ENCODE data around the gene LITAFD.
A peak's percentile ranks its signal among the peaks of the same experiment; 100 is the strongest.

LITAFD gene

GRCh38 chr16:8853611-8854010 is 28.5 kb upstream of the LITAFD start:
- H3K4me3 ChIP-seq (ENCODE audit: severe bottlenecking), result no peak overlapping the region
- H3K27me3 ChIP-seq (ENCODE audit: insufficient read depth, poor library complexity, severe bottlenecking), result no peaks in the 10 kb centered on the region
- peak overlapping the region; percentile 98 for H3K27ac ChIP-seq (ENCODE audit: poor library complexity, severe bottlenecking)
- no peaks in the 10 kb centered on the region for H3K9me3 ChIP-seq (ENCODE audit: severe bottlenecking)
- peaks cover 76% of the 10 kb centered on the region for H3K36me3 ChIP-seq (ENCODE audit: low read depth)
- ATAC-seq (ENCODE audit: low read depth), result no peak
- DNase-seq (ENCODE audit: low spot score), result no peak
- peaks cover 30% of the 10 kb centered on the region for H3K4me1 ChIP-seq (ENCODE audit: insufficient read depth, poor library complexity, severe bottlenecking)
- TF ChIP-seq, protein P1, sequence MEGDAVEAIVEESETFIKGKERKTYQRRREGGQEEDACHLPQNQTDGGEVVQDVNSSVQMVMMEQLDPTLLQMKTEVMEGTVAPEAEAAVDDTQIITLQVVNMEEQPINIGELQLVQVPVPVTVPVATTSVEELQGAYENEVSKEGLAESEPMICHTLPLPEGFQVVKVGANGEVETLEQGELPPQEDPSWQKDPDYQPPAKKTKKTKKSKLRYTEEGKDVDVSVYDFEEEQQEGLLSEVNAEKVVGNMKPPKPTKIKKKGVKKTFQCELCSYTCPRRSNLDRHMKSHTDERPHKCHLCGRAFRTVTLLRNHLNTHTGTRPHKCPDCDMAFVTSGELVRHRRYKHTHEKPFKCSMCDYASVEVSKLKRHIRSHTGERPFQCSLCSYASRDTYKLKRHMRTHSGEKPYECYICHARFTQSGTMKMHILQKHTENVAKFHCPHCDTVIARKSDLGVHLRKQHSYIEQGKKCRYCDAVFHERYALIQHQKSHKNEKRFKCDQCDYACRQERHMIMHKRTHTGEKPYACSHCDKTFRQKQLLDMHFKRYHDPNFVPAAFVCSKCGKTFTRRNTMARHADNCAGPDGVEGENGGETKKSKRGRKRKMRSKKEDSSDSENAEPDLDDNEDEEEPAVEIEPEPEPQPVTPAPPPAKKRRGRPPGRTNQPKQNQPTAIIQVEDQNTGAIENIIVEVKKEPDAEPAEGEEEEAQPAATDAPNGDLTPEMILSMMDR (IDR thresholded peaks at IDR 0.05; ENCODE audit: poor library complexity, severe bottlenecking), result no peak

- Histone ChIP-seq H3K9me3 (ENCODE audit: severe bottlenecking) (no peaks in the 10 kb centered on the region), H3K27ac (ENCODE audit: poor library complexity, severe bottlenecking) (no peak overlapping the region), H3K36me3 (ENCODE audit: low read depth) (peaks cover 82% of the 10 kb centered on the region), H3K4me1 (ENCODE audit: insufficient read depth, poor library complexity, severe bottlenecking) (peaks cover 22% of the 10 kb centered on the region), H3K27me3 (ENCODE audit: insufficient read depth, poor library complexity, severe bottlenecking) (no peaks in the 10 kb centered on the region), H3K4me3 (ENCODE audit: severe bottlenecking) (no peak overlapping the region)
- DNase-seq (ENCODE audit: low spot score) (peak; percentile 41), ATAC-seq (ENCODE audit: low read depth) (no peak)
- TF ChIP-seq, protein P1 (IDR thresholded peaks at IDR 0.05; ENCODE audit: poor library complexity, severe bottlenecking), result no peak
Measured at GRCh38 chr16:8854298-8854948, 27.7 kb upstream of the LITAFD start.

DNA sequence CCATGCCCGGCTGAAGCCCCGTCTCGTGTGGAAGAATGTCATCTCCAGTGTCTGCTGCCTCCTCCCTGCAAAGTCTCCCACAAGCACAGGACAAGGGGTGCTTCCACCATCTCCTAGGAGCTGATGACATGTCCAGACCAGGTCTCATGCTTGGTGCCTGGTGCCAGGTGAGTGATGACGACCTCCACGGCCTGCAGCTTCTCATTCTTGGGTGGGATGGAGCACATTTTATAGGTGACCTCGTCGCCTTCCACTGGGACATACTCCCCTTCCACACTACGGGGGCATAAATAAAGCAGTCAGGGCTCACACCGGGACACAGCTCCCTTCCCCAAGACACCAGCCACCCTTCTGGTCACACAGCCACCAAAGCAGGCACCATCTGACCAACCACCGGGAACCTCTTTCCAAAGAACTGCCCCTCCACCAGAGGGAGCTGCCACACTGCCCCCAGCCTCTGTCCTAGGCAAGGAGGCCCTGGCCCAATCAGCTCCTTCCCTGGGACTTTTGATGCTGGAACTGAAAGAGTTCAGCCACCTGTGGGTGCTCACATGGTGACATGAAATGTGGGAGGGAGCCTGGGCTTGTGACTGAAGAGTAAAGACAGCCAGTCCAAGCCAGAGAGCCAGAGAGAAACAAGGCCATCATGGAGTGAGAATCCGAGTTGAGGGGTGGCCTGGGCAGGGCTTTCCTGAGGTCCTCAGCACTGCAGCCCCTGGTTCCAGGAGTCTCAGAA is 26.9 kb upstream of the LITAFD start:
- H3K27ac ChIP-seq (ENCODE audit: poor library complexity, severe bottlenecking), result no peak overlapping the region
- H3K27me3 ChIP-seq (ENCODE audit: insufficient read depth, poor library complexity, severe bottlenecking), result no peaks in the 10 kb centered on the region
- H3K4me3 ChIP-seq (ENCODE audit: severe bottlenecking), result no peak overlapping the region
- H3K4me1 ChIP-seq (ENCODE audit: insufficient read depth, poor library complexity, severe bottlenecking), result peaks cover 16% of the 10 kb centered on the region
- peaks cover 82% of the 10 kb centered on the region for H3K36me3 ChIP-seq (ENCODE audit: low read depth)
- TF ChIP-seq, protein P1 (IDR thresholded peaks at IDR 0.05; ENCODE audit: poor library complexity, severe bottlenecking), result no peak
- ATAC-seq (ENCODE audit: low read depth) (no peak), DNase-seq (ENCODE audit: low spot score) (peak; percentile 23)
- no peaks in the 10 kb centered on the region for H3K9me3 ChIP-seq (ENCODE audit: severe bottlenecking)

DNA sequence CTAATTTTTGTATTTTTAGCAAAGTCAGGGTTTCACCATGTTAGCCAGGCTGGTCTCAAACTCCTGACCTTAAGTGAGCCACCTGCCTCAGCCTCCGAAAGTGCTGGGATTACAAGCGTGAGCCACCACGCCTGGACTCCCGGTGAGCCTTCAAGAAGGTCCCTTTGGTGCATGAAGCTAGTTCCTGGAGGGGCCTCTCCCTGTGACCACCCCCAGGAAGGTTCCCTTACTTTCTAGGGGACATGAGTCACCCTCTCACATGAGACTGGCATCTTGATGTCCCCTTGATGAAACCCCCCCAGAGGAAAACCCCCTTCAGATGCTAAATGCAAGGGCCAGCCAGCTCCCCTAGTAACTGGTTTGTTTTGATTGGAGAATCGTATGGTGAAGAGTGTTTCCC is 26.2 kb upstream of the LITAFD start:
- Histone ChIP-seq H3K27me3 (ENCODE audit: insufficient read depth, poor library complexity, severe bottlenecking) (no peaks in the 10 kb centered on the region), H3K4me1 (ENCODE audit: insufficient read depth, poor library complexity, severe bottlenecking) (peaks cover 14% of the 10 kb centered on the region), H3K27ac (ENCODE audit: poor library complexity, severe bottlenecking) (no peak overlapping the region), H3K36me3 (ENCODE audit: low read depth) (peaks cover 80% of the 10 kb centered on the region), H3K9me3 (ENCODE audit: severe bottlenecking) (no peaks in the 10 kb centered on the region), H3K4me3 (ENCODE audit: severe bottlenecking) (no peak overlapping the region)
- no peak for DNase-seq (ENCODE audit: low spot score)
- ATAC-seq (ENCODE audit: low read depth), result no peak
- TF ChIP-seq, protein P1 (IDR thresholded peaks at IDR 0.05; ENCODE audit: poor library complexity, severe bottlenecking), result no peak
